Endothelial cell of umbilical vein (primary cell): ENCODE measurements around the gene DOCK6. TPM values are rescaled to one million over a fixed set of nuclear protein-coding genes. Genes with fewer than 3 reads are reported as not detected.

Experiments used
- BruUV-seq: library from RNA; stranded (reverse); fragments of 400-500 nt; replicated peaks from 2 replicates; lab custom pipeline; 2021; lab: Mats Ljungman, UMichigan
- CTCF ChIA-PET: fragments of 300-600, 350-600 bp; sonication (Branson Sonifier 250); formaldehyde crosslinking; loops from one replicate; lab custom pipeline; 2021; ENCODE audit warnings: antibody characterized with exemption, inconsistent platforms; lab: Charles Lee
- POLR2A ChIA-PET: fragments of 300-600, 350-600 bp; sonication (Branson Sonifier 250); formaldehyde crosslinking; loops from one replicate; lab custom pipeline; 2021; ENCODE audit warnings: antibody characterized with exemption, inconsistent platforms; lab: Charles Lee
- DNase-seq: peaks from one replicate; pipeline ENCODE4 v3.0.0-alpha.2; 2011; ENCODE audit warnings: low read depth, low spot score
- FAIRE-seq: peaks from 2 replicates; lab custom pipeline; 2011; peaks lifted over from hg19 to GRCh38; lab: Jason Lieb, UNC
- H2AFZ ChIP-seq: 2 replicates; pipeline ENCODE4 v1.6.0; 2012; ENCODE audit warnings: low read depth, low read length, control low read depth, inconsistent platforms
- H3K27ac ChIP-seq: 2 replicates; pipeline ENCODE4 v1.5.1; 2011; ENCODE audit warnings: low read depth, mild to moderate bottlenecking, control low read depth, low read length, moderate library complexity; ENCODE audit not compliant: insufficient read depth
- H3K27me3 ChIP-seq, 2 experiments: 2 replicates each; pipeline versions ENCODE4 v1.6.0 to v1.6.1; 2011; ENCODE audit warnings: low read length in 2 of 2, mixed read lengths in 1 of 2; ENCODE audit not compliant: control insufficient read depth in 2 of 2, insufficient read depth in 2 of 2
- H3K36me3 ChIP-seq, 2 experiments: 2 replicates in 1 of 2; 3 replicates in 1 of 2; pipeline ENCODE4 v1.5.1; 2011; ENCODE audit warnings: low read length in 2 of 2, mild to moderate bottlenecking in 1 of 2, moderate library complexity in 1 of 2; ENCODE audit not compliant: control insufficient read depth in 2 of 2, insufficient read depth in 2 of 2; ENCODE audit errors: extremely low read depth in 1 of 2
- H3K4me1 ChIP-seq: 3 replicates; pipeline ENCODE4 v1.5.1; 2011; ENCODE audit warnings: mild to moderate bottlenecking, low read length; ENCODE audit not compliant: control insufficient read depth, insufficient read depth; ENCODE audit errors: extremely low read depth
- H3K4me2 ChIP-seq: 2 replicates; pipeline ENCODE4 v1.6.1; 2011; ENCODE audit warnings: low read length, control low read depth, mixed read lengths; ENCODE audit not compliant: insufficient read depth
- H3K4me3 ChIP-seq, 3 experiments: fragments of 200-600 bp in 1 of 3; sonication (generic), shearing (Covaris generic) in 1 of 3; replicated peaks in 1 of 3; 2 replicates each; pipeline ENCODE4 v1.5.1; 2011 to 2016; ENCODE audit warnings: control low read depth in 3 of 3, low read length in 3 of 3, mild to moderate bottlenecking in 2 of 3, inconsistent platforms in 1 of 3, low read depth in 1 of 3, moderate library complexity in 1 of 3; ENCODE audit not compliant: insufficient read depth in 1 of 3
- H3K79me2 ChIP-seq: 2 replicates; pipeline ENCODE4 v1.6.0; 2012; ENCODE audit warnings: low read length, inconsistent platforms; ENCODE audit not compliant: control insufficient read depth, insufficient read depth
- H3K9ac ChIP-seq: replicated peaks from 2 replicates; pipeline ENCODE3; 2011; ENCODE audit warnings: low read length, control low read depth; ENCODE audit not compliant: insufficient read depth; ENCODE audit errors: extremely low read depth
- H3K9me1 ChIP-seq: replicated peaks from 3 replicates; pipeline ENCODE4 v1.6.0; 2011; ENCODE audit warnings: mild to moderate bottlenecking, low read length; ENCODE audit not compliant: control insufficient read depth, insufficient read depth; ENCODE audit errors: extremely low read depth
- H3K9me3 ChIP-seq: replicated peaks from 2 replicates; pipeline ENCODE4 v1.5.1; 2012; ENCODE audit warnings: low read length, inconsistent platforms; ENCODE audit not compliant: control insufficient read depth, insufficient read depth
- H4K20me1 ChIP-seq: replicated peaks from 2 replicates; pipeline ENCODE3; 2011; ENCODE audit warnings: mild to moderate bottlenecking, low read length; ENCODE audit not compliant: control insufficient read depth, insufficient read depth; ENCODE audit errors: extremely low read depth
- EZH2 ChIP-seq: IDR thresholded peaks from 2 replicates; pipeline ENCODE4 v1.6.1; 2012; ENCODE audit warnings: borderline replicate concordance, low read depth, mild to moderate bottlenecking, moderate library complexity, low read length, inconsistent platforms; ENCODE audit not compliant: severe bottlenecking
- FOS ChIP-seq: IDR thresholded peaks from 2 replicates; pipeline ENCODE4 v1.6.1; 2011; ENCODE audit warnings: mild to moderate bottlenecking, low read length, moderate library complexity, borderline replicate concordance; ENCODE audit not compliant: insufficient read depth
- GATA2 ChIP-seq: IDR thresholded peaks from 2 replicates; pipeline ENCODE4 v1.7.0; 2011; ENCODE audit warnings: low read depth, mild to moderate bottlenecking, moderate library complexity, mixed read lengths, low read length; ENCODE audit not compliant: insufficient read length, insufficient read depth
- JUN ChIP-seq: IDR thresholded peaks from 2 replicates; pipeline ENCODE4 v1.6.1; 2011; ENCODE audit warnings: borderline replicate concordance, low read depth; ENCODE audit not compliant: insufficient read length, insufficient read depth
- MYC ChIP-seq: IDR thresholded peaks from one replicate; pipeline ENCODE4 v1.6.1; 2011; ENCODE audit warnings: mild to moderate bottlenecking, low read depth, low read length
- POLR2A ChIP-seq: IDR thresholded peaks from 2 replicates; pipeline ENCODE4 v1.6.1; 2012; ENCODE audit warnings: low read depth, mild to moderate bottlenecking, control low read depth, low read length
- POLR2AphosphoS5 ChIP-seq: IDR thresholded peaks from 2 replicates; pipeline ENCODE4 v1.6.1; 2012; ENCODE audit warnings: low read depth, mild to moderate bottlenecking, control low read depth, low read length, moderate library complexity; ENCODE audit not compliant: insufficient read depth
- dilution Hi-C: fragments of 300-500 bp; cut with MboI; formaldehyde crosslinking; loops from one replicate; pipeline ENCODE4 v1.15.0; 2019; ENCODE audit warnings: low sequenced_read_pairs; ENCODE audit not compliant: extremely low pct_ligation_motif_present
- intact Hi-C: fragments of 100-400 bp; cut with micrococcal nuclease; formaldehyde crosslinking; loops from one replicate; pipeline ENCODE4 v1.10.0; 2022
- polyA plus RNA-seq, 4 experiments: library from polyadenylated mRNA; depleted of rRNA in 3 of 4; stranded (reverse) in 3 of 4; unstranded in 1 of 4; fragments of >200 nt; gene quantifications; 2 replicates each; pipeline versions ENCODE4 v1.2.1 to v1.2.3, GENCODE V29; 2011 to 2012; ENCODE audit warnings: missing spikeins in 1 of 4
- total RNA-seq: library from RNA; stranded (reverse); gene quantifications from 2 replicates; pipeline ENCODE4 v1.2.3, GENCODE V29; 2021
- TF ChIP-seq, protein P1 (sequence below), 2 donors: IDR thresholded peaks; 1 replicate in 1 of 2; 2 replicates in 1 of 2; pipeline ENCODE4 v1.5.1; 2011; ENCODE audit warnings: low read length in 2 of 2, mild to moderate bottlenecking in 2 of 2, moderate library complexity in 2 of 2, control low read depth in 1 of 2, inconsistent platforms in 1 of 2, low read depth in 1 of 2; ENCODE audit not compliant: insufficient read depth in 1 of 2; ENCODE audit errors: extremely low read depth in 1 of 2
- TF ChIP-seq, protein P2 (sequence below): IDR thresholded peaks from 2 replicates; pipeline ENCODE4 v1.6.1; 2011; ENCODE audit not compliant: insufficient read depth, insufficient read length

The DOCK6 gene
- total and polyA plus RNA-seq, 2 donors (not counting 3 experiments of a cell fraction or from before 2014, with no cell fraction given): 126 to 334 TPM

DNA sequence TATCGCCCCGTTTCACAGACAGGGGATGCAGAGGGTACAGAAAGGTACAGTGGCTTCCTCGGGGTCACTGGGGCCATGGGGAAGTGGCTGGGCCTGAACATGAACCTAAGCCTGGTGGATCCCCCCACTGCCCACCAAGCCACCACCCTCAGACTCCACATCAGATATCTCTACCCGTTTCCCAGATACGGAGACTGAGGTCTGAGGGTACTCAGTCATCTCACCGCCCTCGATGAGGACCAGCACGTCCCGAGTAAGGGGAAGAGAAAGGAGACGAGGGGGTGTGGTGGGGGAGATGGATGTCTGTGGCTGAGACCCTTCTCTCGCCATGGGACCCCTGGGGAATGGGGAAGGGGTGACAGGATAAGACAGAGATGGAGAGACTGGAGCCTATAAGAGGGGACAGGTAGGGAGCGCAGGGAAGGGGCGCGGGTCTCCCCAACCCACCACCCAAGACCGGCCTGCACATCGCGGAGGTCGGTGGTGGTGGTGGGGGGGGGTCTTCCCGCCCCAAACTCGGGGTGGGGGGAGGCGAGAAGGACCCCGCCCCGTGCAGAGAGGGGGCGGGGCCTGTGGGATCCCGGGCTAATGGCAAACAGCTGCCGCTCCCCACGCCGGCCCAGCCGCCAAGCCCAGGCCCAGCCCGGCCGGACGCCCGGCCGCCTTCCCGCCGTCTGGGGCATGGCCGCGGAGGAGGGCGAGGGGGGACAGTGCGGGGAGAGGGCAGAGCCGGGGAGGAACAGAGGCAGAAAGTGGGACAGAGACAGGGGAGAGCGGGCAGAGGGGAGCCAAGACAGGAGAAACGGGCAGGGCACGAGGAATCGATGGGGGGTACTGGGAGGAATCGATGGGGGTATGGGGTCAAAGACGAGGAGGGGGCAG is 65.7 kb downstream of the DOCK6 start:
- FAIRE-seq (peak; percentile 43), DNase-seq (peak; percentile 46)
- H4K20me1 ChIP-seq: no peaks in the 10 kb centered on the region
- TSS peak; percentile 32 for BruUV-seq
- H3K4me1 ChIP-seq: peaks cover 19% of the 10 kb centered on the region
- H3K27ac ChIP-seq: peak overlapping the region; percentile 71
- peak overlapping the region; percentile 52 to 87 (median 69) for H3K4me3 ChIP-seq
- TF ChIP-seq JUN: no peak
- TF ChIP-seq FOS: no peak
- TF ChIP-seq GATA2: no peak
- TF ChIP-seq, protein P1, sequence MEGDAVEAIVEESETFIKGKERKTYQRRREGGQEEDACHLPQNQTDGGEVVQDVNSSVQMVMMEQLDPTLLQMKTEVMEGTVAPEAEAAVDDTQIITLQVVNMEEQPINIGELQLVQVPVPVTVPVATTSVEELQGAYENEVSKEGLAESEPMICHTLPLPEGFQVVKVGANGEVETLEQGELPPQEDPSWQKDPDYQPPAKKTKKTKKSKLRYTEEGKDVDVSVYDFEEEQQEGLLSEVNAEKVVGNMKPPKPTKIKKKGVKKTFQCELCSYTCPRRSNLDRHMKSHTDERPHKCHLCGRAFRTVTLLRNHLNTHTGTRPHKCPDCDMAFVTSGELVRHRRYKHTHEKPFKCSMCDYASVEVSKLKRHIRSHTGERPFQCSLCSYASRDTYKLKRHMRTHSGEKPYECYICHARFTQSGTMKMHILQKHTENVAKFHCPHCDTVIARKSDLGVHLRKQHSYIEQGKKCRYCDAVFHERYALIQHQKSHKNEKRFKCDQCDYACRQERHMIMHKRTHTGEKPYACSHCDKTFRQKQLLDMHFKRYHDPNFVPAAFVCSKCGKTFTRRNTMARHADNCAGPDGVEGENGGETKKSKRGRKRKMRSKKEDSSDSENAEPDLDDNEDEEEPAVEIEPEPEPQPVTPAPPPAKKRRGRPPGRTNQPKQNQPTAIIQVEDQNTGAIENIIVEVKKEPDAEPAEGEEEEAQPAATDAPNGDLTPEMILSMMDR (IDR thresholded peaks at IDR 0.05; ENCODE audit: extremely low read depth in 1 of 2, insufficient read depth in 1 of 2, low read depth in 1 of 2, low read length in 2 of 2): no peak
- TF ChIP-seq EZH2: no peak
- no peak for TF ChIP-seq POLR2AphosphoS5
- no peak for TF ChIP-seq MYC
- no peak for TF ChIP-seq POLR2A
- TF ChIP-seq, protein P2, sequence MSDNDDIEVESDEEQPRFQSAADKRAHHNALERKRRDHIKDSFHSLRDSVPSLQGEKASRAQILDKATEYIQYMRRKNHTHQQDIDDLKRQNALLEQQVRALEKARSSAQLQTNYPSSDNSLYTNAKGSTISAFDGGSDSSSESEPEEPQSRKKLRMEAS: no peak
- CTCF ChIA-PET: interaction anchor here (1.9 to 2.0 kb wide), 2 partner anchors 58 to 70 kb away, joined by 6 to 10 read pairs; no protein-coding TSS in a partner anchor
- peak overlapping the region; percentile 59 for H3K4me2 ChIP-seq
- no peaks in the 10 kb centered on the region for H3K9me3 ChIP-seq
- H3K79me2 ChIP-seq: peaks cover 33% of the 10 kb centered on the region
- peaks cover 10 to 30% of the 10 kb centered on the region in 2 experiments for H3K36me3 ChIP-seq
- H3K9ac ChIP-seq: peak overlapping the region; percentile 81
- dilution Hi-C loops (no loop called here), intact Hi-C loops (loop anchor here (1.0 to 2.0 kb wide), 3 partner anchors 18 to 54 kb away; no protein-coding TSS in a partner anchor)
- POLR2A ChIA-PET: no interaction called here
- H3K27me3 ChIP-seq: no peaks in the 10 kb centered on the region
- H3K9me1 ChIP-seq: no peaks in the 10 kb centered on the region
- peak overlapping the region; percentile 34 for H2AFZ ChIP-seq
